ENCODE data around the gene ATP1A3.
"Not testable (repeated sequence)": the region's sequence is repeated elsewhere in the genome, so short reads cannot be mapped to it uniquely, and the experiment has no call there.

The ATP1A3 gene

GRCh38 chr19:42017040-42017439, 23.0 kb upstream of the ATP1A3 start:
- DNase-seq (ENCODE audit: extremely low spot score, insufficient read length, low read depth) = no peak
- FAIRE-seq = no peak

GRCh38 chr19:42012747-42013146, 18.7 kb upstream of the ATP1A3 start:
- not testable (repeated sequence) for DNase-seq (ENCODE audit: extremely low spot score, insufficient read length, low read depth); FAIRE-seq

GRCh38 chr19:42010245-42011126, 16.5 kb upstream of the ATP1A3 start:
- DNase-seq (ENCODE audit: extremely low spot score, insufficient read length, low read depth) (no peak), FAIRE-seq (no peak)

- no peak for DNase-seq (ENCODE audit: extremely low spot score, insufficient read length, low read depth)
- no peak for FAIRE-seq
Observed at GRCh38 chr19:42006569-42006968, 12.5 kb upstream of the ATP1A3 start.

GRCh38 chr19:42005504-42005903, 11.5 kb upstream of the ATP1A3 start:
- DNase-seq (ENCODE audit: extremely low spot score, insufficient read length, low read depth) = no peak
- FAIRE-seq = no peak

GRCh38 chr19:42003506-42004294, 9.7 kb upstream of the ATP1A3 start:
- FAIRE-seq (no peak), DNase-seq (ENCODE audit: extremely low spot score, insufficient read length, low read depth) (no peak)

GRCh38 chr19:41999878-42000208, 5.8 kb upstream of the ATP1A3 start:
- FAIRE-seq (no peak), DNase-seq (ENCODE audit: extremely low spot score, insufficient read length, low read depth) (no peak)

GRCh38 chr19:41999071-41999877, 5.2 kb upstream of the ATP1A3 start:
- FAIRE-seq = no peak
- DNase-seq (ENCODE audit: extremely low spot score, insufficient read length, low read depth) = no peak

- DNase-seq (ENCODE audit: extremely low spot score, insufficient read length, low read depth) = no peak
- FAIRE-seq = no peak
Observed at GRCh38 chr19:41998246-41999020, 4.4 kb upstream of the ATP1A3 start.

GRCh38 chr19:41997851-41998229, 3.8 kb upstream of the ATP1A3 start:
- FAIRE-seq = no peak
- no peak for DNase-seq (ENCODE audit: extremely low spot score, insufficient read length, low read depth)

GRCh38 chr19:41997121-41997850, 3.3 kb upstream of the ATP1A3 start:
- FAIRE-seq (no peak), DNase-seq (ENCODE audit: extremely low spot score, insufficient read length, low read depth) (no peak)

GRCh38 chr19:41995959-41996797, 2.1 kb upstream of the ATP1A3 start:
- FAIRE-seq = no peak
- no peak for DNase-seq (ENCODE audit: extremely low spot score, insufficient read length, low read depth)

- FAIRE-seq = no peak
Observed at GRCh38 chr19:41994994-41995958, 1.2 kb upstream of the ATP1A3 start.

GRCh38 chr19:41994521-41994971, 516 bp upstream of the ATP1A3 start:
- FAIRE-seq (no peak), DNase-seq (ENCODE audit: extremely low spot score, insufficient read length, low read depth) (no peak)

More at GRCh38 chr19:41994994-41995958, 1.2 kb upstream of the ATP1A3 start:
- no peak for DNase-seq (ENCODE audit: extremely low spot score, insufficient read length, low read depth)

GRCh38 chr19:41991925-41992569, 2.0 kb downstream of the ATP1A3 start:
- not testable (repeated sequence) for FAIRE-seq; DNase-seq (ENCODE audit: extremely low spot score, insufficient read length, low read depth)

- DNase-seq (ENCODE audit: extremely low spot score, insufficient read length, low read depth) = no peak
- no peak for FAIRE-seq
Observed at GRCh38 chr19:41991025-41991424, 3.0 kb downstream of the ATP1A3 start.
